Liver (tissue), 3 donors: ENCODE measurements around the gene GABRA1.

Experiments used
- FOXA1 ChIP-seq: IDR thresholded peaks from 2 replicates; pipeline ENCODE4 v1.6.1; 2016; ENCODE audit warnings: antibody characterized with exemption
- JUND ChIP-seq, 2 donors: IDR thresholded peaks; 2 replicates each; pipeline ENCODE4 v1.6.1; 2016; ENCODE audit warnings: antibody characterized with exemption in 2 of 2
- NR2F2 ChIP-seq: IDR thresholded peaks from 2 replicates; pipeline ENCODE4 v1.6.1; 2016; ENCODE audit warnings: antibody characterized with exemption
- RAD21 ChIP-seq, 2 donors: IDR thresholded peaks; 2 replicates each; pipeline ENCODE4 v1.6.1; 2016; ENCODE audit warnings: antibody characterized with exemption in 2 of 2, mild to moderate bottlenecking in 2 of 2
- REST ChIP-seq: IDR thresholded peaks from 2 replicates; pipeline ENCODE4 v1.6.1; 2016; ENCODE audit warnings: antibody characterized with exemption, mild to moderate bottlenecking
- TAF1 ChIP-seq: conservative IDR thresholded peaks from 2 replicates; pipeline ENCODE4 v1.6.1; 2016; ENCODE audit warnings: antibody characterized with exemption, mild to moderate bottlenecking
- YY1 ChIP-seq: IDR thresholded peaks from 2 replicates; pipeline ENCODE4 v1.6.1; 2016; ENCODE audit warnings: antibody characterized with exemption, mild to moderate bottlenecking
- TF ChIP-seq, protein P1 (sequence below): fragments of 150-350 bp; IDR thresholded peaks from 2 replicates; pipeline ENCODE4 v1.5.1; 2017; ENCODE audit warnings: improper control_type of control experiment, low read depth, low read length; ENCODE audit not compliant: missing input control
- donor health status: healthy.
- donor health status: healthy.

DNA sequence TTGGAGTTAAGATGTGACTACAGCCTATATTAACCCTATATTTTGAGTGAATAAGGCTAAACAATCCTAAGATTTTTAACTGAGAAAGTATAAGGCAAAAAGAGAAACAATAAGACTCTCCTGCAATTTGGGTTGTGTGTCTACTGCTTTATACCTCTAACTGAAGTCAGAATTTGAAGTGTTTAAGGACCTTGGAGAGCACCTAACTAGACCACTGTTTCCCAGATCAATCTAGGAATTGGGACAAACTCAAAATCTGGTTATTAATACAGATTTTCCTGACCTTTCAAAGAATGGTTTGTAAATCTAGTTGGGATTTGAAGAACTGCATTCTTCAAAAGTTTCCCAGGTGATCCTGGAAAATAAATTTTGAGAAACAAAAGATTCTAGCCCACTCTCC is 42.1 kb downstream of the GABRA1 start:
- TF ChIP-seq, protein P1, sequence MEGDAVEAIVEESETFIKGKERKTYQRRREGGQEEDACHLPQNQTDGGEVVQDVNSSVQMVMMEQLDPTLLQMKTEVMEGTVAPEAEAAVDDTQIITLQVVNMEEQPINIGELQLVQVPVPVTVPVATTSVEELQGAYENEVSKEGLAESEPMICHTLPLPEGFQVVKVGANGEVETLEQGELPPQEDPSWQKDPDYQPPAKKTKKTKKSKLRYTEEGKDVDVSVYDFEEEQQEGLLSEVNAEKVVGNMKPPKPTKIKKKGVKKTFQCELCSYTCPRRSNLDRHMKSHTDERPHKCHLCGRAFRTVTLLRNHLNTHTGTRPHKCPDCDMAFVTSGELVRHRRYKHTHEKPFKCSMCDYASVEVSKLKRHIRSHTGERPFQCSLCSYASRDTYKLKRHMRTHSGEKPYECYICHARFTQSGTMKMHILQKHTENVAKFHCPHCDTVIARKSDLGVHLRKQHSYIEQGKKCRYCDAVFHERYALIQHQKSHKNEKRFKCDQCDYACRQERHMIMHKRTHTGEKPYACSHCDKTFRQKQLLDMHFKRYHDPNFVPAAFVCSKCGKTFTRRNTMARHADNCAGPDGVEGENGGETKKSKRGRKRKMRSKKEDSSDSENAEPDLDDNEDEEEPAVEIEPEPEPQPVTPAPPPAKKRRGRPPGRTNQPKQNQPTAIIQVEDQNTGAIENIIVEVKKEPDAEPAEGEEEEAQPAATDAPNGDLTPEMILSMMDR: no peak
- TF ChIP-seq YY1: no peak
- TF ChIP-seq NR2F2: no peak
- TF ChIP-seq TAF1: no peak
- no peak for TF ChIP-seq FOXA1
- TF ChIP-seq REST: peak; percentile 67
- TF ChIP-seq RAD21 (IDR thresholded peaks at IDR 0.05): no peak
- no peak for TF ChIP-seq JUND (IDR thresholded peaks at IDR 0.05)
